ENCODE data around the gene MYL7. TPM values are rescaled to one million over a fixed set of nuclear protein-coding genes. Genes with fewer than 3 reads are reported as not detected.

MYL7 gene, protein sequence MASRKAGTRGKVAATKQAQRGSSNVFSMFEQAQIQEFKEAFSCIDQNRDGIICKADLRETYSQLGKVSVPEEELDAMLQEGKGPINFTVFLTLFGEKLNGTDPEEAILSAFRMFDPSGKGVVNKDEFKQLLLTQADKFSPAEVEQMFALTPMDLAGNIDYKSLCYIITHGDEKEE
- not detected in 2 replicates for total RNA-seq

DNA sequence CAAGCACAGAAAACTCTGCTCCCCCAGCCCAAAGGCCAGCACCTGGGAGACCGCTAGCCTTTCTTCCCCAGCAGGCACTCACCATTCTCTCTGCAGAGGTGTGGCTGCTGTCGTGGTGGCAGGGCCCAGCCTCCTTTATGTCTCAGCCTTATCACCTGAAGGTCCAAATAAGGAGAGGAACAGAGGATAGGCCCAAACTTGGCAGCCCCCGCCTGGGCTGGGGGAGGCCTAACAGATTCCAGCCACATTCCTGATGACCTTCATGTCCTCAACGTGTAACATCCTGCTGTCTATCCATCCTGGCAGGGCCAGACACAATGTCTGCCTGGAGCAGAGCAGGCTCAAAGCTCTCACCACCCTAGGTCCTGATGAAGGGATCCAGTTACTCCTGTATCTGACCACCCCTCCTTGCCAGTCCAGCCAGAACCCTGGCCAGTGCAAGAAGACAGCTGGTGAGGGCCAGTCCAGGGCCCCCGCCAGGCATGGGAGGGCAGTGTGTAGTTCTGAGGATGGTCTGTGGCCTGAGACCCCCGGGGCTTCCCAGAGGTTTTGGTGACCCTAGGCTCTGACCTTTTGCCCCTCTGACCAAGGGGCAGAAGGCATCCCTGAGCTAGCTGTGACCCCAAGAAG is at the start of gene MYL7:
TSS of gene MYL7 (minus strand) at position 112 of the 630 bp plus-strand sequence. CDS start at position 85, 27 bp downstream.
- FAIRE-seq = no peak

DNA sequence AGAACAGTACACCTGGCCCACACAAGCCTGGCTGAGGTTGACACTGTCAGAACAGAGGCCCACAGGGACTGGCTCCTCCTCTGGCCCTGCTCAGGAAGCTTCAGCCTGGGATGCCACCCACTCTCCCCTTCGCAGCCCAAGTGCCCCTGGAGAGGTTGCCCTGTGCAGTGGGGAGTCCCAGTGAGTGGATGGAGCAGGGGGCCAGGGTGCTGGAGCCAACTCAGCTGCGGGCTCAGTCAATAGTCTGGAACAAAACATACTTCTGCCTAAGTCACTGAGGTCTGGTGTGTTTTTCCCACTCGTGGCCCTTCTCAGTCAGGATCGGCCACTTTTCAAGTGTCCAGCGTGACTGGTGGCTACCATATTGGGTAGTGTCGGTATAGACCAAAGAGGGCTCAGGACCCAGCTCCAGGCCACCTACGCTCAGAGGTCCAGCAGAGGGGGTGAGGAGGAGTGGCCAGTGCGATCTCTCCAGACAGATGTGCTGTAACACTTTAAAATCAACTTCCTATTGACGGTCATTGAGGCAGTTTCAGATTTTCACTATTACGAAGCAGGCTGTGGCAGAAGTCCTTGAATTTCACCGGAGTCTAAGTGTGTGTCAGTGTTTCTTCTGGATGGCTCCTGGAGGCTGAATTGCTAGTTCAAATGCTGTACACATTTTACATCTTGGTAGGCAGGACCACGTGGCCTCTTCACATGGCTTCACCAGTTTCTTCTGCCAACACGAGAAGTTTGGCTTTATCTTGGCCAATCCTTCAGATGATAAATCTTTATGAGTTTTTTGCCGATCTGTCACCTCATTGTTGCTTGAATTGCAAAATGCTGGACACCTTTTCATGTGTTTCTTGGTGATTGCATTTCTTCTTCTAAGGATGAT is 49.1 kb upstream of the MYL7 start:
- FAIRE-seq (no peak), DNase-seq (ENCODE audit: low read depth) (no peak)
- no peaks in the 10 kb centered on the region for H3K36me3 ChIP-seq (ENCODE audit: control insufficient read depth, insufficient read depth, low read length)
- no peaks in the 10 kb centered on the region for H3K27me3 ChIP-seq (ENCODE audit: control insufficient read depth, insufficient read depth, low read length)
- H3K4me3 ChIP-seq (ENCODE audit: low read depth, low read length) = no peak overlapping the region
- no peak for TF ChIP-seq CTCF (IDR thresholded peaks at IDR 0.05; ENCODE audit: insufficient read depth, low read length, severe bottlenecking)

More for the DNA sequence above, at the start of gene MYL7:
- Histone ChIP-seq H3K36me3 (ENCODE audit: control insufficient read depth, insufficient read depth, low read length) (no peaks in the 10 kb centered on the region), H3K27me3 (ENCODE audit: control insufficient read depth, insufficient read depth, low read length) (peaks cover 4% of the 10 kb centered on the region), H3K4me3 (ENCODE audit: low read depth, low read length) (no peak within 1 kb of the TSS)
- no peak for TF ChIP-seq CTCF (IDR thresholded peaks at IDR 0.05; ENCODE audit: insufficient read depth, low read length, severe bottlenecking)
- DNase-seq (ENCODE audit: low read depth) = no peak

DNA sequence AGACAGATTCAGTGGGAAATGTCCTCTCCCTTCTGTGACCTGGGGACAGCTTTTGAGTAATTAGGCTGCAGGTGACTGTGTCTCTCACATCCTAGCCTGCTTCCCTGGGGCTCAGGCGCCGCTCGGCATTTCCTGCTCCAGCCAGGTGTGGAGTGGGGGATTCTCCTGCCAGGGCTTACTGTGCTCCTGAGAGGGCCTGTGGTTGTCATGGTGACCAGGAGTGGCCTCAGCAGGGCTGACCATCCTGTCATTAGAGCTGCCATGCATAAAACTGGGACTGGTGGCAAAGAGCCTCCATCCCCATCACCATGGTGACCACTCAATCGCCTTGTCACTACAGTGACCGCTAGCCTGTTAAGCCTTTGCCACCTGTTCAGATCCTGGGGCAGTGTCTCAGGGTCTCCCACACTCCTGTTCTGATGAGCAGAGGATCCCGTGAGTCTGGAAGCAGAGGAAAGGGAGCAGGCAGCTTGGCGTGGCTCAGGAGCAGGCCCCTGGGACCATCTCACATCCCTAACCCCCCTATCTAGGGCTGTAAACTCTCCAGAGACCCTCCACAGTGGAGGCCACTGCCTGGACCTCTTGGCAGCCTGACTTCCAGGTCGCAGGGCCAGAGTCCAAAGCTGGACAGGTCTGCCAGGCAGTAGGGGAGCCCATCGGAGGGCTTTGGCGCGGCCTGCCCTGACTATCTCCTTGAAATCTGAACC is 48.3 kb upstream of the MYL7 start, which contains the start of gene GCK:
TSS of gene GCK (minus strand) at position 154 of the 707 bp plus-strand sequence. CDS start 486 bp downstream, outside the sequence.
- DNase-seq (ENCODE audit: low read depth) (no peak), FAIRE-seq (no peak)
- H3K27me3 ChIP-seq (ENCODE audit: control insufficient read depth, insufficient read depth, low read length) = no peaks in the 10 kb centered on the region
- no peak within 1 kb of the TSS for H3K4me3 ChIP-seq (ENCODE audit: low read depth, low read length)
- TF ChIP-seq CTCF (IDR thresholded peaks at IDR 0.05; ENCODE audit: insufficient read depth, low read length, severe bottlenecking) = no peak
- no peaks in the 10 kb centered on the region for H3K36me3 ChIP-seq (ENCODE audit: control insufficient read depth, insufficient read depth, low read length)

DNA sequence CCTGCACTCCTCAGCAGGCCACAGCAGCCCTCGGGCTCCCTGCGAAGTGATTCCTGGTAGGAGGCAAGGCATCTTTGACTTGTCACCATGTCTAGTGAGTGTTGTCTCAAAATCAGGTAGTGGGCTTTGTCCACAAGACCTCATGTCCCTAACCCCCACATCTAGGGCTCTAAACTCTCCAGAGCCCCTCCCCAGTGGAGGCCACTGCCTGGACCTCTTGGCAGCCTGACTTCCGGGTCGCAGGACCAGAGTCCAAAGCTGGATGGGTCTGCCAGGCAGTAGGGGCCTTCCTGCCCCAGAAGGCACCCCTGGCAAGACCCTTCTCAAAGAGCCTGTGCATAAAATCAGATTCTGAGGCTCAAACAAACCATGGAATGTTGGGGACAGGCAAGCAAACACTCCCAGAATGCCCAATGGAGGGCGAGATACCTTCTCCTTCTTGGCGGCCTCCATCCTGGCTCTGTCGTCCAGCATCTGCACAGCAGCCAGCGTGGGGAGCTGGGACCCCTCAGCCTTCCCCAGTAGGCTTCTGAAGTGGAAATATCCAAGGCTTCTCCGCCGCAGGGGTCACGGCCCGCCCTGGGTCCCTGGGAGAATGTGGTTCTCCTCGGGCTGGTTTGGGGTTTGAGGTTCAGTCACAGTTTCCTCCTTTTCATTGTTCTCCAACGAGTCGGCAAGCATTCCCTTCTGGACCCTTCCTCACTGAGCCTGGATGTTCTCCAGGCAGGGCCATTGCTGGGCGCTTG is 47.5 kb upstream of the MYL7 start:
- H3K4me3 ChIP-seq (ENCODE audit: low read depth, low read length) = no peak overlapping the region
- DNase-seq (ENCODE audit: low read depth) (no peak), FAIRE-seq (no peak)
- no peaks in the 10 kb centered on the region for H3K27me3 ChIP-seq (ENCODE audit: control insufficient read depth, insufficient read depth, low read length)
- no peak for TF ChIP-seq CTCF (IDR thresholded peaks at IDR 0.05; ENCODE audit: insufficient read depth, low read length, severe bottlenecking)
- H3K36me3 ChIP-seq (ENCODE audit: control insufficient read depth, insufficient read depth, low read length) = no peaks in the 10 kb centered on the region
